Tibial nerve (tissue), 4 donors: ENCODE measurements around the gene PDSS2. TPM values are rescaled to one million over a fixed set of nuclear protein-coding genes. Genes with fewer than 3 reads are reported as not detected.

Experiments used
- DNase-seq, 2 donors: peaks; one replicate each; pipeline ENCODE4 v3.0.0-alpha.2; 2019; ENCODE audit warnings: low spot score in 2 of 2
- H3K27ac ChIP-seq, 4 donors: fragments of 200-600 bp; sonication (generic) in 3 of 4; one replicate each; pipeline ENCODE4 v1.5.1; 2017 to 2019; ENCODE audit warnings: mild to moderate bottlenecking in 1 of 4
- H3K27me3 ChIP-seq, 2 donors: fragments of 200-600 bp; sonication (generic) in 1 of 2; one replicate each; pipeline versions ENCODE4 v1.5.1 to v1.6.0; 2017 to 2019
- H3K36me3 ChIP-seq, 3 donors: fragments of 200-600 bp; sonication (generic); one replicate each; pipeline ENCODE4 v1.5.1; 2018 to 2019
- H3K4me1 ChIP-seq, 4 donors: fragments of 200-600 bp; sonication (generic) in 3 of 4; one replicate each; pipeline ENCODE4 v1.5.1; 2017 to 2019
- H3K4me3 ChIP-seq, 4 donors: fragments of 200-600 bp; sonication (generic) in 3 of 4; one replicate each; pipeline ENCODE4 v1.5.1; 2017 to 2019; ENCODE audit warnings: mild to moderate bottlenecking in 1 of 4, moderate library complexity in 1 of 4
- H3K9me3 ChIP-seq, 4 donors: fragments of 200-600 bp; sonication (generic) in 3 of 4; one replicate each; pipeline ENCODE4 v1.5.1; 2017 to 2019
- EP300 ChIP-seq, 2 donors: sonication (generic); formaldehyde crosslinking; IDR thresholded peaks; one replicate each; pipeline ENCODE4 v1.6.1; 2017; ENCODE audit warnings: antibody characterized with exemption in 2 of 2, mild to moderate bottlenecking in 1 of 2
- POLR2A ChIP-seq, 2 donors: fragments of 450-650 bp; IDR thresholded peaks; one replicate each; pipeline ENCODE4 v1.6.1; 2017; ENCODE audit warnings: antibody characterized with exemption in 2 of 2, mild to moderate bottlenecking in 2 of 2, moderate library complexity in 2 of 2
- WGBS, 2 donors: methylation state at CpG; one replicate each; pipeline ENCODE4 v1.1.5; 2018; 5-methylcytosine and 5-hydroxymethylcytosine counted together
- total RNA-seq, 4 donors: library from RNA; depleted of rRNA; stranded (reverse); fragments of >200 nt; gene quantifications; one replicate each; pipeline ENCODE4 v1.1.0, GENCODE V29; 2016
- TF ChIP-seq, protein P1 (sequence below), 5 experiments: fragments of 200-600 bp in 3 of 5; fragments of 450-650 bp in 2 of 5; sonication (generic) in 3 of 5; IDR thresholded peaks; one replicate each; pipeline ENCODE4 v1.5.1; 2016 to 2019; ENCODE audit warnings: antibody characterized with exemption in 5 of 5, mild to moderate bottlenecking in 3 of 5, moderate library complexity in 2 of 5

PDSS2 gene
- total RNA-seq, 4 donors from 2014 or later, result 8.2 to 9.4 (median 8.6) TPM

DNA sequence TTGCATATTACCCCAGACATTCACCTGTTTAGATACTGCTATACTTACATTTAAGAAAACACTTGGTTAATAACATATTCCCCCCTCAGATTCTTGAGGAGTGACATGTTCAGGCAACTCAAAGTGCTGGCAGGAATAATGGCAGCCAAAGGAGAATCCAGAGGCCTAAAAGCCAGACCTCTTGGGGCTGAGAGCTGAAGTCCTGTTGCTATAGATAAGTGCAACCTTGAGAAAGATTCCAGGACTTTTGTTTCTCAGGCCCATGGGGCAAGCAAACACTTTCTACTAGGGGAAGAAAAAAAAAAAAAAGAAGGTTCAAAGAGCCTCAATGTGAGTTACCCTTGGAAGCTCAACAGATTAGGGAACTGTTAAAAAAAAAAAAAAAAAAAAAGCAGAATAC, 211.2 kb downstream of the PDSS2 start:
- Histone ChIP-seq H3K27me3 (no peaks in the 10 kb centered on the region), H3K36me3 (peaks cover 0 to 3% (median 0%) of the 10 kb centered on the region in 3 donors), H3K27ac (no peak overlapping the region), H3K4me1 (peaks cover 0 to 4% (median 0%) of the 10 kb centered on the region in 4 donors), H3K9me3 (no peaks in the 10 kb centered on the region), H3K4me3 (no peak overlapping the region)
- DNase-seq, result no peak
- TF ChIP-seq POLR2A (IDR thresholded peaks at IDR 0.05), result no peak
- TF ChIP-seq EP300 (IDR thresholded peaks at IDR 0.05), result no peak
- TF ChIP-seq, protein P1, sequence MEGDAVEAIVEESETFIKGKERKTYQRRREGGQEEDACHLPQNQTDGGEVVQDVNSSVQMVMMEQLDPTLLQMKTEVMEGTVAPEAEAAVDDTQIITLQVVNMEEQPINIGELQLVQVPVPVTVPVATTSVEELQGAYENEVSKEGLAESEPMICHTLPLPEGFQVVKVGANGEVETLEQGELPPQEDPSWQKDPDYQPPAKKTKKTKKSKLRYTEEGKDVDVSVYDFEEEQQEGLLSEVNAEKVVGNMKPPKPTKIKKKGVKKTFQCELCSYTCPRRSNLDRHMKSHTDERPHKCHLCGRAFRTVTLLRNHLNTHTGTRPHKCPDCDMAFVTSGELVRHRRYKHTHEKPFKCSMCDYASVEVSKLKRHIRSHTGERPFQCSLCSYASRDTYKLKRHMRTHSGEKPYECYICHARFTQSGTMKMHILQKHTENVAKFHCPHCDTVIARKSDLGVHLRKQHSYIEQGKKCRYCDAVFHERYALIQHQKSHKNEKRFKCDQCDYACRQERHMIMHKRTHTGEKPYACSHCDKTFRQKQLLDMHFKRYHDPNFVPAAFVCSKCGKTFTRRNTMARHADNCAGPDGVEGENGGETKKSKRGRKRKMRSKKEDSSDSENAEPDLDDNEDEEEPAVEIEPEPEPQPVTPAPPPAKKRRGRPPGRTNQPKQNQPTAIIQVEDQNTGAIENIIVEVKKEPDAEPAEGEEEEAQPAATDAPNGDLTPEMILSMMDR (IDR thresholded peaks at IDR 0.05), result no peak

DNA sequence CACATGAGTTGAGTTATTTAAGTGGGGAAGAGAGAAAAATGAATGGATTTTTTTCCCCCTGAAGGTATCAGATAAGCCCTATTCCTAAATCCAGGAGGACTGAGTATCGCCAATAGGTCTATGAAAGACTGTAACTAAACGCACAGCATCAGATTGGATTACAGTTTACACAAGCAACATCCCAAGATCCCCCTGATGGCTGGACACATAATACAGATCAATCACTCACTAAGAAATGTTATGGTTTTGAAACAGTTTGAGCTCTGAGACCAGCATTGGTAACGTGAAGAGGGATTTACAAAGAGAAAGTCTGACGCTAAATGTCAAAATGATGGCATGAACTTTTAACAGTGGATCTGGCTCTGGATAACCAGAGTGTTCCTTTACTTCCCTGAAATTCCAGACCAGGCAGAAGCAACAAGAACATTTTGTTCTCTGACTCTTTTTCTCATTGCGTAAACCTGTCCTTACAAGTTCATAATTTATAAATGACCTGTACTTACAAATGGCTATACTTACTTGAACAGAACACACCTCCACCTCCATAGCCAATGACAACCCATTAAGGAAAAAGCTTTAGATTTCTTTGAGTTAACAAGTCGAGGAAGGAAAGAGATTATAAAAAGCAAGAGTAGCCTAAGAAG, 212.3 kb downstream of the PDSS2 start:
- TF ChIP-seq EP300 (IDR thresholded peaks at IDR 0.05) (peak in 1 of 2 donors; percentile 42), POLR2A (IDR thresholded peaks at IDR 0.05) (no peak)
- Histone ChIP-seq H3K4me1 (peaks cover 0 to 4% (median 0%) of the 10 kb centered on the region in 4 donors), H3K9me3 (no peaks in the 10 kb centered on the region), H3K27ac (no peak overlapping the region), H3K36me3 (peaks cover 0 to 3% (median 0%) of the 10 kb centered on the region in 3 donors), H3K27me3 (no peaks in the 10 kb centered on the region), H3K4me3 (no peak overlapping the region)
- 68 to 76% methylated on average over 6 of the region's 6 CpGs for WGBS, 2 donors
- no peak for DNase-seq

DNA sequence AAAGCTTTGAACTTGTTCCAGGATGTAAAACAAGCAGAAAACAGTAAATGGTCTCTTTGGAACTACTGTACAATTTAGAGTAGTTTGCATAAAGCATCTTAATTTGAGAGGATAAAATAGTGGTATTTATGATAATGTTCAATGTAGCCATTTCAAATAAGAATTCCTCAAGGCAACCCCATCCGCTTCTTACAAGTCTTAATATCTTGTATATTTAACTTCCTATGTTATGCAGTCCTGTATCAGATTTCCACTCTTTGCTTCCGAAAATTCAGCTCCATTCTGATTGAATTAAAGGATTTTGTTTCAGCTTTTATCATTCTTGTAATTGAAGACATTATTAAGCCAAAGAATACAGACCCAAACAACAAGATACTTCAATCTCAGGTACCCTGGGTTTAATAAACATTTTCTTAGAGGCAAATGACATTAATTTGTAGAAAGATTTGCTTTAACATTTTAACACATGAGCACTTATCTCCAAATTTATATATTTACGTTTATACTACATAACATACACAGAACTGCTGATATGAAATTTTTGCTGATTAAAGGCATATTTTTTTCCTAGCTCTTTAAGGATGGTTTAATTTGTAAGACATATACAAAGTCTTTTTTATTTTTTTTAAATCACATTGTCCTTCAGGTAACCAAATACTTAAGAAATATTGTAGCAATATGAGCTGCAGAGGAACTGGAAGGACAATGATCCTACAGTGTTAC, 213.0 kb downstream of the PDSS2 start:
- H3K27me3 ChIP-seq, result no peaks in the 10 kb centered on the region
- no peaks in the 10 kb centered on the region for H3K9me3 ChIP-seq
- DNase-seq, result no peak
- H3K36me3 ChIP-seq, result peaks cover 0 to 3% (median 0%) of the 10 kb centered on the region in 3 donors
- TF ChIP-seq, protein P1 (IDR thresholded peaks at IDR 0.05), result no peak
- TF ChIP-seq EP300 (IDR thresholded peaks at IDR 0.05) (no peak), POLR2A (IDR thresholded peaks at IDR 0.05) (no peak)
- peaks cover 0 to 4% (median 0%) of the 10 kb centered on the region in 4 donors for H3K4me1 ChIP-seq
- no peak overlapping the region for H3K4me3 ChIP-seq
- H3K27ac ChIP-seq, result no peak overlapping the region
- WGBS, 2 donors, result 80 to 83% methylated on average over 3 of the region's 3 CpGs

DNA sequence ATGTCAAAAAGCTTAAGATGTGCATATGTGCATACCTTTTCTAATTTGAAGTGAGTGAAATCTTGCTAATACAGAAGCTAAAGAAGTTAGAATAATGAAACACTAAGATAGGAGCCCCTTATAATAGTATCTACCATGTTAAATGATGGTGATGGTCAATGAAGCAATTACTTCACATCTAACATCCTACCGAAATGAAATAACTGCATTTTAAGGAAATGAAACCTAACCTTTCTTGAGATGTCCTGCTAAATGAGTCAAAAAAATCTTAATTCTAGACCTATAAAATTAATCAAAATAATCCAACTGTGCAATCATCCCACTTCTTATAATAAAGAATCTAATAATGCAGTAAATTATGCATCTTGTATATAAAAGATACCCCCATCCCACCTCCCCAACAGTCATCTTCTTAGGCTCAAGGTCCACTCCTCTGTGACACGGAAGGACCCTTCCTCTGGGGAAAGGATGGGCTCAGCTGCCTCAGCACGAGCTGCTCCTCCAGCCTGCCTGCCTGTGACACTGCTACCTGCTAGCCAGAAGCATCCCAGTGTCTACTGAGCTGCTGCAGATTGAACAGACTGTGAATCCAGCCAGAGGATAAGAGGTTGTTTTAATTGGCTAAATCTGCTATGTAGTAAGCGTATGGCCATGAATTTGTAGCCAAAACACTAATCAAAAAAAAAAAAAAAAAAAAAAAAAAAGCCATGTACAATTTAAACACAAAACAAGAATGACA, 214.5 kb downstream of the PDSS2 start:
- no peak overlapping the region for H3K27ac ChIP-seq
- H3K9me3 ChIP-seq, result no peaks in the 10 kb centered on the region
- WGBS, 2 donors, result 87 to 88% methylated on average over 4 of the region's 4 CpGs
- H3K4me3 ChIP-seq, result no peak overlapping the region
- peaks cover 0 to 3% (median 0%) of the 10 kb centered on the region in 3 donors for H3K36me3 ChIP-seq
- TF ChIP-seq EP300 (IDR thresholded peaks at IDR 0.05) (no peak), POLR2A (IDR thresholded peaks at IDR 0.05) (no peak)
- TF ChIP-seq, protein P1 (IDR thresholded peaks at IDR 0.05), result no peak
- DNase-seq, result no peak
- H3K27me3 ChIP-seq, result no peaks in the 10 kb centered on the region
- H3K4me1 ChIP-seq, result peaks cover 0 to 4% (median 0%) of the 10 kb centered on the region in 4 donors

DNA sequence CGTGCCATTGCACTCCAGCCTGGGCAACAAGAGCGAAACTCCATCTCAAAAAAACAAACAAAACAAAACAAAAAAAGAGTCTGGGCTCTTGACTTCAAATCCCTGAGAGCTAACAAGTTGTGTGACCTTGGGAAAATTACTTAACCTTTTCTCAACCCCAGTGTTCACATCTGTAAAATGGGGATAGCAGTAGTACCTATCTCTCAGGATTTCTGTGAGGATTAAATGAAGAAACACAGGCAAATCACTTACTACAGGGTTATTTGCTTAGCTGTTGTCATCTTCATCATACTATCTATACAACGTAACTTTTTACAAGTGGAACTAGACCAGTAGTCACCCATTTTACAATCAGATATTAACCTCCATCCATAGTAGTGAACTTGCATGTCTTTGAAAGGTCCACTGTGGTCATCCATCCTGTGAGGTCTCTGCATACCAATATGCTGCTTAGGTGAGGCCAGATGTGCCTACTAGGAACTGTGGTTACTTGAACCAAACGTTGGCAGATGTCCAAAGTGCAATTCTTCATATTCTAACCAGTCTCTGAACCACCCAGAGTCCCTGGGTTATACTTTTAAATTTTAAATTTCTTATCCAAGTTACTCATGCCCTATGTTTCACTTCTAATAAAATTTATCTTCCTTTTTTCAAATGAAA, 215.2 kb downstream of the PDSS2 start:
- Histone ChIP-seq H3K27me3 (no peaks in the 10 kb centered on the region), H3K9me3 (no peaks in the 10 kb centered on the region), H3K4me3 (no peak overlapping the region), H3K4me1 (peaks cover 0 to 4% (median 0%) of the 10 kb centered on the region in 4 donors), H3K36me3 (peaks cover 0 to 3% (median 0%) of the 10 kb centered on the region in 3 donors), H3K27ac (no peak overlapping the region)
- TF ChIP-seq POLR2A (IDR thresholded peaks at IDR 0.05), result no peak
- no peak for TF ChIP-seq EP300 (IDR thresholded peaks at IDR 0.05)
- TF ChIP-seq, protein P1 (IDR thresholded peaks at IDR 0.05), result no peak
- 86 to 93% methylated on average over 4 of the region's 4 CpGs for WGBS, 2 donors
- no peak for DNase-seq
